Measurements from ENCODE around the gene CCDC32. TPM values are rescaled to one million over a fixed set of nuclear protein-coding genes. Genes with fewer than 3 reads are reported as not detected.

CCDC32 gene
- total and polyA plus RNA-seq, 2 of the 13 experiments (the other 11 are each of a cell fraction or from before 2014, with no cell fraction given): 10.8 to 23.2 TPM

- TF ChIP-seq SRSF9 (IDR thresholded peaks at IDR 0.05; ENCODE audit: borderline replicate concordance, insufficient read depth, low read depth, low read length, poor library complexity, severe bottlenecking) (no peak), SETDB1 (CRISPR knock-in tag; IDR thresholded peaks at IDR 0.05; ENCODE audit: borderline replicate concordance) (no peak), U2AF1 (optimal IDR thresholded peaks at IDR 0.05; ENCODE audit: low read depth, low read length) (no peak), SIN3B (IDR thresholded peaks at IDR 0.05; ENCODE audit: low read length) (no peak), SRSF1 (optimal IDR thresholded peaks at IDR 0.05; ENCODE audit: low read depth, low read length) (no peak), ZNF33A (CRISPR knock-in tag; IDR thresholded peaks at IDR 0.05; ENCODE audit: borderline replicate concordance) (no peak), ZNF709 (CRISPR knock-in tag; IDR thresholded peaks at IDR 0.05) (no peak), NR2F2 (IDR thresholded peaks at IDR 0.05; ENCODE audit: borderline replicate concordance, low read depth) (peak; percentile 84; the same call in 1 of the 2 replicates), POGZ (CRISPR knock-in tag; IDR thresholded peaks at IDR 0.05) (peak; percentile 79; the same call in 1 of the 2 replicates), NCOA1 (CRISPR knock-in tag; IDR thresholded peaks at IDR 0.05) (no peak), MLXIP (CRISPR knock-in tag; IDR thresholded peaks at IDR 0.05; ENCODE audit: borderline replicate concordance) (no peak), TERF1 (CRISPR knock-in tag; IDR thresholded peaks at IDR 0.05) (no peak), ZNF431 (CRISPR knock-in tag; IDR thresholded peaks at IDR 0.05; ENCODE audit: borderline replicate concordance, low read depth) (no peak; the same call in 1 of the 2 replicates), AGO1 (IDR thresholded peaks at IDR 0.05; ENCODE audit: low read depth, low read length, poor library complexity, severe bottlenecking) (peak; percentile 36), ZNF3 (CRISPR knock-in tag; IDR thresholded peaks at IDR 0.05) (no peak), ZNF33B (CRISPR knock-in tag; IDR thresholded peaks at IDR 0.05) (peak; percentile 81), E2F1 (CRISPR knock-in tag; IDR thresholded peaks at IDR 0.05) (peak; percentile 26; the same call in 1 of the 2 replicates), HOXA7 (CRISPR knock-in tag; IDR thresholded peaks at IDR 0.05) (no peak), PAWR (CRISPR knock-in tag; IDR thresholded peaks at IDR 0.05; ENCODE audit: borderline replicate concordance) (no peak), NFKBIZ (CRISPR knock-in tag; IDR thresholded peaks at IDR 0.05) (0 out of 2 replicates have a peak, but pooled peaks have one; percentile 46), ZNF337 (CRISPR knock-in tag; IDR thresholded peaks at IDR 0.05; ENCODE audit: borderline replicate concordance, low read depth) (peak; percentile 65; the same call in 1 of the 2 replicates), ZMYM3 (CRISPR knock-in tag; IDR thresholded peaks at IDR 0.05) (no peak), NFE2L2 (IDR thresholded peaks at IDR 0.05; ENCODE audit: low read length) (no peak), ZNF136 (CRISPR knock-in tag; IDR thresholded peaks at IDR 0.05; ENCODE audit: low read depth) (peak; percentile 82; the same call in 1 of the 2 replicates), RFXANK (CRISPR knock-in tag; IDR thresholded peaks at IDR 0.05) (no peak), TBX3 (IDR thresholded peaks at IDR 0.05; ENCODE audit: borderline replicate concordance) (no peak)
Observed at GRCh38 chr15:40511472-40512133, 53.2 kb downstream of the CCDC32 start (continued).
